Caco-2 (cell line): Measurements from ENCODE around the gene GRM5. TPM values are rescaled to one million over a fixed set of nuclear protein-coding genes. Genes with fewer than 3 reads are reported as not detected.
"Not testable (repeated sequence)": the region's sequence is repeated elsewhere in the genome, so short reads cannot be mapped to it uniquely, and the experiment has no call there.

ENCODE experiments used
- BruUV-seq: library from RNA; stranded (reverse); fragments of 400-500 nt; replicated peaks from 2 replicates; lab custom pipeline; 2021; lab: Mats Ljungman, UMichigan
- CTCF ChIA-PET: fragments of 300-600 bp; sonication (Branson Sonifier 250); formaldehyde crosslinking; loops from one replicate; lab custom pipeline; 2022; ENCODE audit warnings: antibody characterized with exemption; lab: Charles Lee
- POLR2A ChIA-PET: fragments of 300-600 bp; sonication (Branson Sonifier 250); formaldehyde crosslinking; loops from one replicate; lab custom pipeline; 2022; ENCODE audit warnings: antibody characterized with exemption; lab: Charles Lee
- DNase-seq, 2 experiments: peaks; one replicate each; pipeline versions ENCODE4 v3.0.0 to v3.0.0-alpha.2; 2020 to 2022
- H3K27me3 ChIP-seq: replicated peaks from 2 replicates; pipeline ENCODE4 v1.6.0; 2011; ENCODE audit warnings: low read length; ENCODE audit not compliant: control insufficient read depth, insufficient read depth
- H3K36me3 ChIP-seq: 2 replicates; pipeline ENCODE4 v1.5.1; 2011; ENCODE audit warnings: low read length; ENCODE audit not compliant: control insufficient read depth, insufficient read depth
- H3K4me1 ChIP-seq: fragments of 250-450 bp; sonication (Bioruptor Pico); 2 replicates; pipeline ENCODE4 v1.5.1; 2020; ENCODE audit warnings: mild to moderate bottlenecking
- H3K4me3 ChIP-seq: 2 replicates; pipeline ENCODE4 v1.5.1; 2011; ENCODE audit warnings: low read depth, mild to moderate bottlenecking, control low read depth, low read length
- H3K9me3 ChIP-seq: fragments of 250-450 bp; sonication (Bioruptor Pico); 2 replicates; pipeline ENCODE4 v1.5.1; 2020; ENCODE audit warnings: mild to moderate bottlenecking, moderate library complexity
- H3K27ac Mint-ChIP-seq: one replicate; pipeline ENCODE4 v1.8.0; 2022; ENCODE audit warnings: mixed read lengths; ENCODE audit not compliant: unreplicated experiment
- H3K27me3 Mint-ChIP-seq: one replicate; pipeline ENCODE4 v1.8.0; 2022; ENCODE audit warnings: mixed read lengths; ENCODE audit not compliant: insufficient read depth, unreplicated experiment
- H3K36me3 Mint-ChIP-seq: one replicate; pipeline ENCODE4 v1.8.0; 2022; ENCODE audit warnings: mild to moderate bottlenecking, mixed read lengths; ENCODE audit not compliant: insufficient read depth, unreplicated experiment
- H3K4me1 Mint-ChIP-seq: one replicate; pipeline ENCODE4 v1.8.0; 2022; ENCODE audit warnings: low read depth, mixed read lengths; ENCODE audit not compliant: unreplicated experiment
- H3K4me3 Mint-ChIP-seq: one replicate; pipeline ENCODE4 v1.8.0; 2022; ENCODE audit warnings: mild to moderate bottlenecking, moderate library complexity, mixed read lengths; ENCODE audit not compliant: unreplicated experiment
- H3K9me3 Mint-ChIP-seq: one replicate; pipeline ENCODE4 v1.8.0; 2022; ENCODE audit warnings: mixed read lengths; ENCODE audit not compliant: unreplicated experiment
- intact Hi-C: fragments of 100-400 bp; cut with micrococcal nuclease; formaldehyde crosslinking; loops from one replicate; pipeline ENCODE4 v1.10.0; 2022; ENCODE audit not compliant: unreplicated experiment
- total RNA-seq: library from RNA; stranded (reverse); gene quantifications from 2 replicates; pipeline ENCODE4 v1.2.3, GENCODE V29; 2022
- TF ChIP-seq, protein P1 (sequence below), 2 experiments: fragments of 200-600 bp in 1 of 2; IDR thresholded peaks; 1 replicate in 1 of 2; 2 replicates in 1 of 2; pipeline versions ENCODE4 v1.5.1 to v1.8.0; 2011 to 2022; ENCODE audit warnings: antibody characterized with exemption in 1 of 2, control low read depth in 1 of 2, inconsistent platforms in 1 of 2, low read depth in 1 of 2, low read length in 1 of 2, mild to moderate bottlenecking in 1 of 2, moderate library complexity in 1 of 2; ENCODE audit not compliant: insufficient read depth in 1 of 2, severe bottlenecking in 1 of 2, unreplicated experiment in 1 of 2

Gene GRM5
- total RNA-seq, 1 experiment from 2014 or later, result not detected

DNA sequence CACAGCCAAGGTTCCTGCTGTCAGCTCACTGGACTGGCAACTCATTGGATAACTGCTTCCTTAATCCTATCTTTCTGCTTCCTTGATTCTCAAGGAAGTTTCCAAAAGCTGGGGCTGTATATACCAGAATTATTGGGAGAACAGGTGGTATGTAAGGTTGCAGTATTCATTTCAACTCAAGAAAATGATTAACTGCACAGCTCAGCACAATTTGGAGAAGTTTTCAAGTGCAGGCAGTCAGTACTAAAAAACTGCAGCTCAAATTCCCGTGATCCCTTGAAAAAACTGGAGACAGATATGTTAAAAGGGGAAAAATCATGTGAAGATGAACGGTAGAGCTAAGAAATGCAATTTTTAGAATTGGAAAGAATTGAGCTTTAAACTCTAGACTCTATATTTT, 44.4 kb downstream of the GRM5 start:
- Mint-ChIP-seq H3K27me3 (no peaks in the 10 kb centered on the region), H3K4me3 (no peak overlapping the region), H3K27ac (no peak overlapping the region), H3K36me3 (no peaks in the 10 kb centered on the region), H3K9me3 (no peaks in the 10 kb centered on the region), H3K4me1 (no peaks in the 10 kb centered on the region)
- CTCF ChIA-PET, result no interaction called here
- no TSS peak for BruUV-seq
- POLR2A ChIA-PET, result no interaction called here
- H3K36me3 ChIP-seq, result no peaks in the 10 kb centered on the region
- DNase-seq, result no peak
- H3K4me1 ChIP-seq, result no peaks in the 10 kb centered on the region
- TF ChIP-seq, protein P1, sequence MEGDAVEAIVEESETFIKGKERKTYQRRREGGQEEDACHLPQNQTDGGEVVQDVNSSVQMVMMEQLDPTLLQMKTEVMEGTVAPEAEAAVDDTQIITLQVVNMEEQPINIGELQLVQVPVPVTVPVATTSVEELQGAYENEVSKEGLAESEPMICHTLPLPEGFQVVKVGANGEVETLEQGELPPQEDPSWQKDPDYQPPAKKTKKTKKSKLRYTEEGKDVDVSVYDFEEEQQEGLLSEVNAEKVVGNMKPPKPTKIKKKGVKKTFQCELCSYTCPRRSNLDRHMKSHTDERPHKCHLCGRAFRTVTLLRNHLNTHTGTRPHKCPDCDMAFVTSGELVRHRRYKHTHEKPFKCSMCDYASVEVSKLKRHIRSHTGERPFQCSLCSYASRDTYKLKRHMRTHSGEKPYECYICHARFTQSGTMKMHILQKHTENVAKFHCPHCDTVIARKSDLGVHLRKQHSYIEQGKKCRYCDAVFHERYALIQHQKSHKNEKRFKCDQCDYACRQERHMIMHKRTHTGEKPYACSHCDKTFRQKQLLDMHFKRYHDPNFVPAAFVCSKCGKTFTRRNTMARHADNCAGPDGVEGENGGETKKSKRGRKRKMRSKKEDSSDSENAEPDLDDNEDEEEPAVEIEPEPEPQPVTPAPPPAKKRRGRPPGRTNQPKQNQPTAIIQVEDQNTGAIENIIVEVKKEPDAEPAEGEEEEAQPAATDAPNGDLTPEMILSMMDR (IDR thresholded peaks at IDR 0.05; ENCODE audit: insufficient read depth in 1 of 2, low read depth in 1 of 2, low read length in 1 of 2, severe bottlenecking in 1 of 2, unreplicated experiment in 1 of 2), result no peak
- no peaks in the 10 kb centered on the region for H3K9me3 ChIP-seq
- H3K4me3 ChIP-seq, result no peak overlapping the region
- no peaks in the 10 kb centered on the region for H3K27me3 ChIP-seq
- intact Hi-C loops, result no loop called here

DNA sequence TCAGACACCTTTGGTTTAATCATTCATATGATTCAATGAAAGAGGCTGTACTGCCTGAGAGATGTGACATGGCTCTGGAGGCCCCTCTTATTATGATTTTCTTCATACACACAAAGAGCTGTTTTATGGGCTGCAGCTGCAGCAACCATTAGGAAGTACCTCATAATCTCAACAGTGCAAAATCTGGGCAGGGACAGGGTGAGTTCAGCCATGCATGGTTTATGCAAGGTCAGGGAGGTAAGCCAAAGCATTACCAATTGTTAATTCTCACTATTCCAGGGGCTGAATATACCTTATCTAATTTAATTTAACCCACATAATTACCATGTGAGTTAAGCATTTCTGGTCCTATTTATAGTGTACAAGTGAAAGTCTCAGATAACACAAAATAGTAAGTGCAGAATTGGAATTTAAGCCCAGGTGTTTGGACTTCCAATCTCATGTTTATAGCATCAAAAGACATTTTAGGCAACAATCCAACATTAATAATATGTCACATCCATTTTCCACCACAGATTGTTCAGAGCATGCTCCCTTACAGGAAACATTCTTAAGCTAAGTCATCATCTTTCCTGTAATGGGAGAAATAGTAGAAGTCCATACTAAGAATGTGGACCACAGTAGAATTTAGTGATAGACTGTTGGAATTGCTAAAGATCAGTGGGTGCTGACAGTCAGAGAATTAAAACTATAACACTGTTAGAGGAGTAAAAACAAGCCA, 45.8 kb downstream of the GRM5 start:
- H3K4me3 ChIP-seq, H3K27me3 ChIP-seq, POLR2A ChIA-PET, CTCF ChIA-PET, H3K36me3 Mint-ChIP-seq, DNase-seq, H3K4me1 Mint-ChIP-seq, H3K9me3 ChIP-seq, BruUV-seq, H3K9me3 Mint-ChIP-seq, H3K27ac Mint-ChIP-seq, H3K36me3 ChIP-seq, H3K27me3 Mint-ChIP-seq, H3K4me3 Mint-ChIP-seq, H3K4me1 ChIP-seq, intact Hi-C loops: not testable (repeated sequence)

DNA sequence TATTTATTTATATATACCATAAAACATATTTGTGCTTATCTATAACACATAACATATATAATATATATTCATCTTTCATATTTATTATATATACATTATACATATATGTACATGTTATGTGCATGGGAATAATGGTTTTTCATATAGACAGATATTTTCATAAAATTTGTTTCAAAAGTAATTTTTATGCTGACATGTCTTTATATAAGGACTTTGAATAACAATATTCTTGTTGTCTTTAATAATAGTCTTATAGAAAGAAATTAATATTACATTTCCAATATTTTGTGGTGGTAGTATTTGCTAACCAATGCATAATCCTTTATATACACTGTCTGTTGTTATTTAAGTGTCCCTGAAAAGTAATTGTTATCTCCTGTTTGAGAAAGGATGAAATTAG, 49.6 kb downstream of the GRM5 start:
- H3K9me3 Mint-ChIP-seq, result no peaks in the 10 kb centered on the region
- H3K4me1 ChIP-seq, result no peaks in the 10 kb centered on the region
- no TSS peak for BruUV-seq

More for the DNA sequence above, 49.6 kb downstream of the GRM5 start:
- DNase-seq, result no peak
- TF ChIP-seq, protein P1 (IDR thresholded peaks at IDR 0.05; ENCODE audit: insufficient read depth in 1 of 2, low read depth in 1 of 2, low read length in 1 of 2, severe bottlenecking in 1 of 2, unreplicated experiment in 1 of 2), result no peak
- H3K36me3 ChIP-seq, result no peaks in the 10 kb centered on the region
- ChIA-PET CTCF (no interaction called here), POLR2A (no interaction called here)
- no peaks in the 10 kb centered on the region for H3K27me3 ChIP-seq
- H3K4me1 Mint-ChIP-seq, result no peaks in the 10 kb centered on the region
- H3K27ac Mint-ChIP-seq, result no peak overlapping the region
- H3K9me3 ChIP-seq, result no peaks in the 10 kb centered on the region
- no peak overlapping the region for H3K4me3 ChIP-seq
- intact Hi-C loops, result no loop called here
- no peaks in the 10 kb centered on the region for H3K36me3 Mint-ChIP-seq
- H3K27me3 Mint-ChIP-seq, result peaks cover 7% of the 10 kb centered on the region
- H3K4me3 Mint-ChIP-seq, result no peak overlapping the region
